Embryonic facial prominence (tissue), 1 donor: Measurements from ENCODE around the gene E4F1.
"Not testable (repeated sequence)": the region's sequence is repeated elsewhere in the genome, so short reads cannot be mapped to it uniquely, and the experiment has no call there.

Source experiments
- DNase-seq: peaks from one replicate; pipeline ENCODE4 v3.0.0-alpha.2; 2016; ENCODE audit errors: extremely low spot score

Gene E4F1

GRCh38 chr16:2189252-2189893 lies 34.0 kb upstream of the E4F1 start:
- DNase-seq: no peak

GRCh38 chr16:2190002-2190658 lies 33.3 kb upstream of the E4F1 start:
- DNase-seq: no peak

- DNase-seq: no peak
Measured at GRCh38 chr16:2190659-2191445, 32.5 kb upstream of the E4F1 start.

- no peak for DNase-seq
Measured at GRCh38 chr16:2191446-2191706, 32.0 kb upstream of the E4F1 start.

- DNase-seq: no peak
Measured at GRCh38 chr16:2194166-2194834, 29.1 kb upstream of the E4F1 start.

- DNase-seq: no peak
Measured at GRCh38 chr16:2194852-2195321, 28.5 kb upstream of the E4F1 start.

GRCh38 chr16:2195322-2196161 lies 27.8 kb upstream of the E4F1 start:
- DNase-seq: no peak

GRCh38 chr16:2196162-2196980 lies 27.0 kb upstream of the E4F1 start, which contains the start of gene CASKIN1:
CASKIN1 (minus strand) TSS chr16:2196605; CDS start chr16:2196432, 173 bp downstream.
- DNase-seq: no peak

- no peak for DNase-seq
Measured at GRCh38 chr16:2196981-2197511, 26.3 kb upstream of the E4F1 start.

GRCh38 chr16:2197765-2198164 lies 25.6 kb upstream of the E4F1 start:
- no peak for DNase-seq

- DNase-seq: no peak
Measured at GRCh38 chr16:2198283-2198682, 25.1 kb upstream of the E4F1 start.

GRCh38 chr16:2199095-2199494 lies 24.3 kb upstream of the E4F1 start:
- DNase-seq: no peak

- no peak for DNase-seq
Measured at GRCh38 chr16:2199621-2200139, 23.7 kb upstream of the E4F1 start.

GRCh38 chr16:2200313-2200712 lies 23.1 kb upstream of the E4F1 start:
- DNase-seq: no peak

- not testable (repeated sequence) for DNase-seq
Measured at GRCh38 chr16:2203119-2203688, 20.2 kb upstream of the E4F1 start.

- DNase-seq: no peak
Measured at GRCh38 chr16:2204416-2205103, 18.8 kb upstream of the E4F1 start.

- DNase-seq: peak; percentile 55
Measured at GRCh38 chr16:2205104-2205966, 18.1 kb upstream of the E4F1 start, which contains the start of gene MLST8. MLST8 (plus strand) TSS chr16:2205454; CDS start chr16:2206086, 632 bp downstream.

GRCh38 chr16:2205967-2206313 lies 17.5 kb upstream of the E4F1 start:
- DNase-seq: no peak
